H9 (cell line): ENCODE data around the gene OXLD1. TPM values are rescaled to one million over a fixed set of nuclear protein-coding genes. Genes with fewer than 3 reads are reported as not detected.

ENCODE experiments used
- DNase-seq: peaks from one replicate; pipeline ENCODE4 v3.0.0-alpha.2; 2017
- H2AFZ ChIP-seq: one replicate; pipeline ENCODE4 v1.6.1; 2013; ENCODE audit warnings: mild to moderate bottlenecking, low read length, control low read depth, moderate library complexity
- H2AK5ac ChIP-seq: 2 replicates; pipeline ENCODE4 v1.6.1; 2013; ENCODE audit warnings: low read length, control low read depth, mixed read lengths; ENCODE audit not compliant: insufficient read length
- H2BK120ac ChIP-seq: one replicate; pipeline ENCODE4 v1.6.1; 2013; ENCODE audit warnings: low read depth, mild to moderate bottlenecking, low read length, control low read depth, inconsistent platforms; ENCODE audit not compliant: poor library complexity, severe bottlenecking
- H2BK12ac ChIP-seq: 2 replicates; pipeline ENCODE4 v1.6.1; 2013; ENCODE audit warnings: low read length, control low read depth, mixed read lengths, low read depth; ENCODE audit not compliant: insufficient read length
- H2BK15ac ChIP-seq: 2 replicates; pipeline ENCODE4 v1.6.1; 2013; ENCODE audit warnings: low read depth, low read length, control low read depth
- H2BK20ac ChIP-seq: one replicate; pipeline ENCODE4 v1.6.1; 2013; ENCODE audit warnings: low read depth, mild to moderate bottlenecking, low read length, control low read depth, inconsistent platforms; ENCODE audit not compliant: poor library complexity, severe bottlenecking
- H2BK5ac ChIP-seq: 2 replicates; pipeline ENCODE4 v1.6.1; 2013; ENCODE audit warnings: low read length, control low read depth, mixed read lengths; ENCODE audit not compliant: insufficient read length
- H3K14ac ChIP-seq: 2 replicates; pipeline ENCODE4 v1.6.1; 2013; ENCODE audit warnings: low read length, control low read depth; ENCODE audit not compliant: insufficient read depth
- H3K18ac ChIP-seq: 2 replicates; pipeline ENCODE4 v1.6.1; 2013; ENCODE audit warnings: low read depth, mild to moderate bottlenecking, mixed read lengths, low read length, control low read depth; ENCODE audit not compliant: insufficient read length
- H3K23ac ChIP-seq: 2 replicates; pipeline ENCODE4 v1.6.1; 2013; ENCODE audit warnings: low read length, control low read depth, mixed read lengths, low read depth; ENCODE audit not compliant: insufficient read length
- H3K23me2 ChIP-seq: 2 replicates; pipeline ENCODE4 v1.6.1; 2013; ENCODE audit warnings: low read depth, mild to moderate bottlenecking, mixed read lengths, low read length, control low read depth; ENCODE audit not compliant: insufficient read length, poor library complexity, severe bottlenecking
- H3K27ac ChIP-seq: 2 replicates; pipeline ENCODE4 v1.5.1; 2013; ENCODE audit warnings: low read length, control low read depth, mixed read lengths, low read depth; ENCODE audit not compliant: insufficient read length
- H3K27me3 ChIP-seq: 2 replicates; pipeline ENCODE4 v1.6.1; 2013; ENCODE audit warnings: low read length, control low read depth, inconsistent platforms; ENCODE audit not compliant: insufficient read depth
- H3K4ac ChIP-seq: 2 replicates; pipeline ENCODE4 v1.6.1; 2013; ENCODE audit warnings: low read depth, mild to moderate bottlenecking, control low read depth, inconsistent platforms, low read length, moderate library complexity
- H3K4me1 ChIP-seq: 2 replicates; pipeline ENCODE4 v1.6.1; 2013; ENCODE audit warnings: low read length, control low read depth, inconsistent platforms; ENCODE audit not compliant: insufficient read depth
- H3K4me2 ChIP-seq: 2 replicates; pipeline ENCODE4 v1.6.1; 2013; ENCODE audit warnings: low read length, control low read depth, mixed read lengths; ENCODE audit not compliant: insufficient read length, insufficient read depth
- H3K56ac ChIP-seq: 2 replicates; pipeline ENCODE4 v1.6.1; 2013; ENCODE audit warnings: low read depth, mild to moderate bottlenecking, mixed read lengths, low read length, control low read depth; ENCODE audit not compliant: insufficient read length
- H3K79me1 ChIP-seq: 2 replicates; pipeline ENCODE4 v1.6.1; 2013; ENCODE audit warnings: low read depth, mild to moderate bottlenecking, moderate library complexity, low read length, control low read depth, inconsistent platforms; ENCODE audit not compliant: insufficient read depth, poor library complexity, severe bottlenecking
- H3K79me2 ChIP-seq: 2 replicates; pipeline ENCODE4 v1.6.1; 2013; ENCODE audit warnings: low read length, control low read depth, inconsistent platforms; ENCODE audit not compliant: insufficient read depth
- H3K9ac ChIP-seq: 2 replicates; pipeline ENCODE4 v1.6.1; 2013; ENCODE audit warnings: low read length, control low read depth, mixed read lengths; ENCODE audit not compliant: insufficient read length; ENCODE audit errors: extremely low read depth
- H3K9me3 ChIP-seq: one replicate; pipeline ENCODE4 v1.6.1; 2013; ENCODE audit warnings: low read depth, low read length, inconsistent platforms; ENCODE audit not compliant: control insufficient read depth
- H3T11ph ChIP-seq: one replicate; pipeline ENCODE4 v1.6.1; 2013; ENCODE audit warnings: mild to moderate bottlenecking, low read length, control low read depth, inconsistent platforms
- H4K20me1 ChIP-seq: one replicate; pipeline ENCODE4 v1.6.1; 2013; ENCODE audit not compliant: control insufficient read depth, insufficient read length, insufficient read depth
- H4K5ac ChIP-seq: 2 replicates; pipeline ENCODE4 v1.6.1; 2013; ENCODE audit warnings: low read depth, mild to moderate bottlenecking, mixed read lengths, low read length, control low read depth; ENCODE audit not compliant: insufficient read length
- H4K8ac ChIP-seq: replicated peaks from 2 replicates; pipeline ENCODE4 v1.6.1; 2013; ENCODE audit warnings: low read length, control low read depth, mixed read lengths, low read depth; ENCODE audit not compliant: insufficient read length
- H4K91ac ChIP-seq: 2 replicates; pipeline ENCODE4 v1.6.1; 2013; ENCODE audit warnings: low read depth, mild to moderate bottlenecking, moderate library complexity, mixed read lengths, low read length, control low read depth; ENCODE audit not compliant: insufficient read length
- H3K27ac Mint-ChIP-seq, 3 experiments: 2 replicates in 2 of 3; 3 replicates in 1 of 3; pipeline ENCODE4 v1.8.0; 2020 to 2021; ENCODE audit warnings: mixed read lengths in 3 of 3, mild to moderate bottlenecking in 1 of 3, moderate library complexity in 1 of 3
- H3K27me3 Mint-ChIP-seq: 2 replicates; pipeline ENCODE4 v1.8.0; 2021; ENCODE audit warnings: low read depth, mild to moderate bottlenecking, moderate library complexity, mixed read lengths
- H3K36me3 Mint-ChIP-seq, 3 experiments: 2 replicates in 2 of 3; 3 replicates in 1 of 3; pipeline ENCODE4 v1.8.0; 2020 to 2021; ENCODE audit warnings: low read depth in 3 of 3, mixed read lengths in 3 of 3; ENCODE audit not compliant: insufficient read depth in 1 of 3
- H3K4me1 Mint-ChIP-seq, 2 experiments: 2 replicates each; pipeline ENCODE4 v1.8.0; 2020; ENCODE audit warnings: mixed read lengths in 2 of 2
- H3K4me3 Mint-ChIP-seq, 2 experiments: 2 replicates in 1 of 2; 3 replicates in 1 of 2; pipeline ENCODE4 v1.8.0; 2020 to 2021; ENCODE audit warnings: mild to moderate bottlenecking in 2 of 2, mixed read lengths in 2 of 2, moderate library complexity in 1 of 2
- H3K9me3 Mint-ChIP-seq, 2 experiments: 2 replicates in 1 of 2; 3 replicates in 1 of 2; pipeline ENCODE4 v1.8.0; 2020; ENCODE audit warnings: mild to moderate bottlenecking in 2 of 2, mixed read lengths in 2 of 2, moderate library complexity in 1 of 2
- WGBS: extraction: QIAGEN DNeasy Blood & Tissue Kit; methylation state at CpG from one replicate; pipeline ENCODE4 v1.1.7; 2013; ENCODE audit warnings: missing lambda C conversion rate, low lambda C conversion rate, mixed read lengths; ENCODE audit not compliant: insufficient read length; ENCODE audit errors: extremely low coverage; 5-methylcytosine and 5-hydroxymethylcytosine counted together
- total RNA-seq: library from RNA; stranded (reverse); gene quantifications from 2 replicates; pipeline ENCODE4 v1.2.1, GENCODE V29; 2021
- TF ChIP-seq, protein P1 (sequence below): fragments of 200-600 bp; sonication (generic); conservative IDR thresholded peaks from 3 replicates; pipeline ENCODE4 v1.8.0; 2021; ENCODE audit warnings: antibody characterized with exemption, mild to moderate bottlenecking

The OXLD1 gene
- total RNA-seq, 1 experiment from 2014 or later, result 25.0 TPM

- Histone ChIP-seq H2BK5ac (no peak overlapping the region), H3K79me2 (no peaks in the 10 kb centered on the region; the same call in 1 of the 2 replicates), H3K9me3 (no peaks in the 10 kb centered on the region), H2BK15ac (no peak overlapping the region), H3K23me2 (peaks cover 4% of the 10 kb centered on the region), H3T11ph (no peak overlapping the region), H2BK12ac (no peak overlapping the region), H3K4me1 (no peaks in the 10 kb centered on the region), H2AK5ac (no peak overlapping the region), H3K27me3 (no peaks in the 10 kb centered on the region), H3K27ac (no peak overlapping the region), H2AFZ (no peak overlapping the region), H4K8ac (no peak overlapping the region), H3K14ac (no peak overlapping the region), H3K4me2 (no peak overlapping the region), H3K9ac (no peak overlapping the region), H4K5ac (no peak overlapping the region), H4K91ac (no peak overlapping the region), H3K56ac (no peak overlapping the region), H3K4ac (no peak overlapping the region), H3K18ac (no peak overlapping the region), H4K20me1 (no peaks in the 10 kb centered on the region), H2BK120ac (no peak overlapping the region), H3K23ac (no peak overlapping the region), H3K79me1 (peaks cover 2% of the 10 kb centered on the region), H2BK20ac (no peak overlapping the region)
- TF ChIP-seq, protein P1, sequence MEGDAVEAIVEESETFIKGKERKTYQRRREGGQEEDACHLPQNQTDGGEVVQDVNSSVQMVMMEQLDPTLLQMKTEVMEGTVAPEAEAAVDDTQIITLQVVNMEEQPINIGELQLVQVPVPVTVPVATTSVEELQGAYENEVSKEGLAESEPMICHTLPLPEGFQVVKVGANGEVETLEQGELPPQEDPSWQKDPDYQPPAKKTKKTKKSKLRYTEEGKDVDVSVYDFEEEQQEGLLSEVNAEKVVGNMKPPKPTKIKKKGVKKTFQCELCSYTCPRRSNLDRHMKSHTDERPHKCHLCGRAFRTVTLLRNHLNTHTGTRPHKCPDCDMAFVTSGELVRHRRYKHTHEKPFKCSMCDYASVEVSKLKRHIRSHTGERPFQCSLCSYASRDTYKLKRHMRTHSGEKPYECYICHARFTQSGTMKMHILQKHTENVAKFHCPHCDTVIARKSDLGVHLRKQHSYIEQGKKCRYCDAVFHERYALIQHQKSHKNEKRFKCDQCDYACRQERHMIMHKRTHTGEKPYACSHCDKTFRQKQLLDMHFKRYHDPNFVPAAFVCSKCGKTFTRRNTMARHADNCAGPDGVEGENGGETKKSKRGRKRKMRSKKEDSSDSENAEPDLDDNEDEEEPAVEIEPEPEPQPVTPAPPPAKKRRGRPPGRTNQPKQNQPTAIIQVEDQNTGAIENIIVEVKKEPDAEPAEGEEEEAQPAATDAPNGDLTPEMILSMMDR, result no peak
- Mint-ChIP-seq H3K36me3 (peaks cover 24 to 71% (median 50%) of the 10 kb centered on the region in 3 experiments; a peak in 6 of 7 replicates), H3K9me3 (no peaks in the 10 kb centered on the region), H3K27ac (peak overlapping the region; percentile 48 to 84 (median 75); a peak in 1 of 7 replicates), H3K4me1 (peaks cover 4 to 11% of the 10 kb centered on the region in 2 experiments), H3K27me3 (no peaks in the 10 kb centered on the region; the same call in 1 of the 2 replicates), H3K4me3 (peak overlapping the region in 1 of 2 experiments; percentile 38; a peak in 1 of 5 replicates)
- no peak for DNase-seq
- WGBS, result no CpG with 5 or more reads among the region's 25 CpGs
Observed at GRCh38 chr17:81697261-81698044, 31.0 kb upstream of the OXLD1 start.
